Chondrocyte (in vitro differentiated cells): ENCODE measurements around the gene COG2. TPM values are rescaled to one million over a fixed set of nuclear protein-coding genes. Genes with fewer than 3 reads are reported as not detected.

Experiments
- DNase-seq: peaks from one replicate; pipeline ENCODE4 v3.0.0; 2021; ENCODE audit warnings: mixed read lengths, low spot score
- H3K27ac Mint-ChIP-seq: one replicate; pipeline ENCODE4 v1.8.0; 2021; ENCODE audit warnings: mild to moderate bottlenecking, moderate library complexity, mixed read lengths; ENCODE audit not compliant: unreplicated experiment
- H3K27me3 Mint-ChIP-seq: 2 replicates; pipeline ENCODE4 v1.8.0; 2021; ENCODE audit warnings: low read depth, mixed read lengths
- H3K36me3 Mint-ChIP-seq: 2 replicates; pipeline ENCODE4 v1.8.0; 2021; ENCODE audit warnings: low read depth, mixed read lengths
- H3K4me1 Mint-ChIP-seq: 2 replicates; pipeline ENCODE4 v1.8.0; 2021; ENCODE audit warnings: low read depth, mild to moderate bottlenecking, mixed read lengths
- H3K4me3 Mint-ChIP-seq: one replicate; pipeline ENCODE4 v1.8.0; 2021; ENCODE audit warnings: mild to moderate bottlenecking, moderate library complexity, mixed read lengths; ENCODE audit not compliant: unreplicated experiment
- H3K9me3 Mint-ChIP-seq: 2 replicates; pipeline ENCODE4 v1.8.0; 2021; ENCODE audit warnings: low read depth, mixed read lengths
- CTCF ChIP-seq: fragments of 200-600 bp; sonication (generic); IDR thresholded peaks from 2 replicates; pipeline ENCODE4 v1.5.0; 2021; ENCODE audit warnings: antibody characterized with exemption, mild to moderate bottlenecking, moderate library complexity
- total RNA-seq: library from RNA; stranded (reverse); gene quantifications from 3 replicates; pipeline ENCODE4 v1.2.1, GENCODE V29; 2021

The COG2 gene
- total RNA-seq, 1 donor from 2014 or later: 24.1 TPM

- TF ChIP-seq CTCF: no peak
- no peak overlapping the region for H3K27ac Mint-ChIP-seq
- no peak overlapping the region for H3K4me3 Mint-ChIP-seq
- H3K4me1 Mint-ChIP-seq: peaks cover 5% of the 10 kb centered on the region
- no peaks in the 10 kb centered on the region for H3K9me3 Mint-ChIP-seq
- DNase-seq: no peak
- H3K36me3 Mint-ChIP-seq: peaks cover 34% of the 10 kb centered on the region
- no peaks in the 10 kb centered on the region for H3K27me3 Mint-ChIP-seq
Observed at GRCh38 chr1:230693777-230694176, 51.5 kb downstream of the COG2 start.

DNA sequence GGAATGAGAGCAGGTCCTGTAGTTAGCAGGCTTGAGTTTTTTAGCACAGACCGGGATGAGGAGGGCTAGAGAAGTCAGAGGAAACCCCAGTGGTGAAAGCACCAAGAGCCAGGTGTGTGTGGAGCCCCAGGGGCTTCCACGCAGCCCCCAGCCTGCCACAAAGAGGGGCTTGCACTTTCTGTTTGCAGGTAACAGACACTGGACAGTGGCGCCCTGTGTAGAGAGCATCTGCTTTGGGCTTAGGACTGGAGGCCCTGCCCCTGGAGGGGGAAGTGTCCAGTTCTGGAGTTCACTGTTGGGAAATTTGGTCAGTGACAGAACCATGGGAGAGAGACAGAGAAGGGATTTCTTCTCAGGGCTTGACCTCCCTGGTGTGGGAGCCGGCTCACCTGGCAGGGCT lies 52.2 kb downstream of the COG2 start:
- no peak for DNase-seq
- H3K4me3 Mint-ChIP-seq: no peak overlapping the region
- H3K36me3 Mint-ChIP-seq: peaks cover 34% of the 10 kb centered on the region
- no peaks in the 10 kb centered on the region for H3K27me3 Mint-ChIP-seq
- H3K4me1 Mint-ChIP-seq: peaks cover 5% of the 10 kb centered on the region
- no peak overlapping the region for H3K27ac Mint-ChIP-seq
- no peak for TF ChIP-seq CTCF
- H3K9me3 Mint-ChIP-seq: no peaks in the 10 kb centered on the region

- H3K27ac Mint-ChIP-seq: no peak overlapping the region
- no peak for DNase-seq
- no peaks in the 10 kb centered on the region for H3K9me3 Mint-ChIP-seq
- H3K4me3 Mint-ChIP-seq: no peak overlapping the region
- no peaks in the 10 kb centered on the region for H3K27me3 Mint-ChIP-seq
- peaks cover 5% of the 10 kb centered on the region for H3K4me1 Mint-ChIP-seq
- H3K36me3 Mint-ChIP-seq: peaks cover 30% of the 10 kb centered on the region
- TF ChIP-seq CTCF: no peak
Observed at GRCh38 chr1:230694991-230695390, 52.7 kb downstream of the COG2 start.

DNA sequence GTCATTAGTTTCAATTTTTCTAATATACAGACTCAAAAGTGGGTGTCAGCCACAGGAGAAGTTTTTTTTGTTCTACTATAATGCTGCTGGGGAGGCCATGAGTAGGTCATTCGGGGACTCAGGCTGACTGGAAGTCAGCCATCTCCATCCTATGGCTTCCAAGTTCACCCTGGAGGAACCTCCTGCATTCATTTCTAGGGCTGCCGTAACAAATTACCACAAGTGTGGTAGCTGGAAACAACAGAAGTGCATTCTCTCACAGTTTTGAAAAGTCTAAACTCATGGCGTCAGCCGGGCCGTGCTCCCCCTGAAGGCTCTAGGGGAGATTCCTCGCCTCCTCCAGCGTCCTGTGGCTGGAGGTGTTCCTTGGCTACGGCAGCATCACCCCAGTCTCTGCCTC lies 53.9 kb downstream of the COG2 start:
- Mint-ChIP-seq H3K4me1 (peaks cover 5% of the 10 kb centered on the region), H3K27ac (no peak overlapping the region), H3K27me3 (no peaks in the 10 kb centered on the region), H3K36me3 (peaks cover 25% of the 10 kb centered on the region), H3K4me3 (no peak overlapping the region), H3K9me3 (no peaks in the 10 kb centered on the region)
- no peak for DNase-seq
- no peak for TF ChIP-seq CTCF

DNA sequence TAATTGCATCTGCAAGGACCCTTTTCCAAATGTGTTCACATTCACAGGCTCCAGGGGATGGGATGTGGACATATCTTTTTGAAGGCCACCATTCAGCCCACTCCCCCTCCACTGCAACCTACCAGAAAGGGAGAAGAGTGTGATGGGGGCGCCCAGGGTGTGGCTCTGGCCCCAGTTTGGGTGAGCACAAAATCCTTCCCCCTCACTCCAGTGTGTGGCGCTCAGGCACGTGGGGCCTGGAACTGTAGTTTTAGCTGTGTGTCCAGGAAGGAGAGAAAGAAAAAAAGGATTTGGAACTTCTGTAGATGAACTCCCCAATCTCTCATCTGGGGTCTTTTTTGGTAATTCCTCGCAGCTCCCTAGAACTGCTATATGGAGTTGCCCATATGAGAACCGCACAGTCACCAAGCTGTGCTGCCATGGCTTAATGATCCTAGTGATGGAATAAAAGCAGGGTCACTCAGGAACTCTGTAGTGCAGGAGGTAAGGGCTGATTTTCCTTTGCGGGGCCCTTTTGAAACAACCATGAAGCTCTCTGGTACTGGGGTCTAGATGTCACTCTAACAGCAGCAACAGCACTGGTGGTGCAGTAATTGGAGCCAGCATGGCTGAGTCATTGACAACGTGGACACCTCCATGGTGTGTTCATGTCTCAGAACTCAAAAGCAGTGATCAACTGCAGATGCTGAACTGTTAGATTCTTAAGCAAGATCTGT lies 54.6 kb downstream of the COG2 start:
- peaks cover 23% of the 10 kb centered on the region for H3K36me3 Mint-ChIP-seq
- no peak overlapping the region for H3K4me3 Mint-ChIP-seq
- H3K4me1 Mint-ChIP-seq: peaks cover 5% of the 10 kb centered on the region
- DNase-seq: no peak
- no peaks in the 10 kb centered on the region for H3K27me3 Mint-ChIP-seq
- TF ChIP-seq CTCF: no peak
- no peaks in the 10 kb centered on the region for H3K9me3 Mint-ChIP-seq
- H3K27ac Mint-ChIP-seq: no peak overlapping the region
